Measurements from ENCODE around the gene HABP2. TPM values are rescaled to one million over a fixed set of nuclear protein-coding genes. Genes with fewer than 3 reads are reported as not detected.

HABP2 gene
- total RNA-seq, 1 donor from 2014 or later: not detected

- Mint-ChIP-seq H3K27ac (ENCODE audit: unreplicated experiment) (no peak overlapping the region), H3K4me3 (ENCODE audit: unreplicated experiment) (no peak overlapping the region), H3K4me1 (ENCODE audit: low read depth, unreplicated experiment) (peaks cover 2% of the 10 kb centered on the region), H3K9me3 (ENCODE audit: unreplicated experiment) (no peaks in the 10 kb centered on the region), H3K27me3 (ENCODE audit: unreplicated experiment) (no peaks in the 10 kb centered on the region), H3K36me3 (ENCODE audit: unreplicated experiment) (no peaks in the 10 kb centered on the region)
- no peak for TF ChIP-seq CTCF (IDR thresholded peaks at IDR 0.05; ENCODE audit: partially characterized antibody, unreplicated experiment)
- no peak for DNase-seq
Observed at GRCh38 chr10:113620511-113620910, 67.7 kb downstream of the HABP2 start.

GRCh38 chr10:113620936-113621335, 68.1 kb downstream of the HABP2 start:
- no peak for TF ChIP-seq CTCF (IDR thresholded peaks at IDR 0.05; ENCODE audit: partially characterized antibody, unreplicated experiment)
- DNase-seq: no peak
- H3K27me3 Mint-ChIP-seq (ENCODE audit: unreplicated experiment): no peaks in the 10 kb centered on the region
- H3K27ac Mint-ChIP-seq (ENCODE audit: unreplicated experiment): no peak overlapping the region
- H3K4me1 Mint-ChIP-seq (ENCODE audit: low read depth, unreplicated experiment): peaks cover 2% of the 10 kb centered on the region
- H3K4me3 Mint-ChIP-seq (ENCODE audit: unreplicated experiment): no peak overlapping the region
- no peaks in the 10 kb centered on the region for H3K9me3 Mint-ChIP-seq (ENCODE audit: unreplicated experiment)
- no peaks in the 10 kb centered on the region for H3K36me3 Mint-ChIP-seq (ENCODE audit: unreplicated experiment)

DNA sequence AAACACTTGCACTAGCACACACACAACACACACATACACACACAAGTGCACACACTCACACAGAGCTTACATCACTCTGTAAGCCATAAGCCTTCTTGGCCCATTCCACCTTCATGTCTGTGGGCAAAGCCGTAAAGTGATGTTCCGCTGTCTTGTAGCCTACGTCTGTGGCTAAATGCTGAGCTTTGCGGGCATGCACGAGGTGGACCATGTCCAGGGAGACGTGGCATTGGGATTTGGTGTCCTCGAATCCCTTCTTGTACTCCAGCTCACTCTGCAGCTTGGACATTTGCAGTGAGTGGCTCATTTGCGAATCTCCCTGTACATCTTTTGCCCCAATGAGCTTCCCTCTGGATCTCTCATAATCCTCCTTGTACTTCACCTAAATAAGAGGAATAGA, 68.9 kb downstream of the HABP2 start:
- Mint-ChIP-seq H3K27ac (ENCODE audit: unreplicated experiment) (no peak overlapping the region), H3K9me3 (ENCODE audit: unreplicated experiment) (no peaks in the 10 kb centered on the region), H3K4me1 (ENCODE audit: low read depth, unreplicated experiment) (peaks cover 2% of the 10 kb centered on the region), H3K36me3 (ENCODE audit: unreplicated experiment) (no peaks in the 10 kb centered on the region), H3K27me3 (ENCODE audit: unreplicated experiment) (no peaks in the 10 kb centered on the region), H3K4me3 (ENCODE audit: unreplicated experiment) (no peak overlapping the region)
- no peak for TF ChIP-seq CTCF (IDR thresholded peaks at IDR 0.05; ENCODE audit: partially characterized antibody, unreplicated experiment)
- DNase-seq: no peak

GRCh38 chr10:113622831-113623230, 70.0 kb downstream of the HABP2 start:
- peaks cover 2% of the 10 kb centered on the region for H3K4me1 Mint-ChIP-seq (ENCODE audit: low read depth, unreplicated experiment)
- H3K27me3 Mint-ChIP-seq (ENCODE audit: unreplicated experiment): no peaks in the 10 kb centered on the region
- no peak for TF ChIP-seq CTCF (IDR thresholded peaks at IDR 0.05; ENCODE audit: partially characterized antibody, unreplicated experiment)
- H3K9me3 Mint-ChIP-seq (ENCODE audit: unreplicated experiment): no peaks in the 10 kb centered on the region
- no peak overlapping the region for H3K27ac Mint-ChIP-seq (ENCODE audit: unreplicated experiment)
- no peak overlapping the region for H3K4me3 Mint-ChIP-seq (ENCODE audit: unreplicated experiment)
- no peaks in the 10 kb centered on the region for H3K36me3 Mint-ChIP-seq (ENCODE audit: unreplicated experiment)
- no peak for DNase-seq

GRCh38 chr10:113625461-113626186, 72.8 kb downstream of the HABP2 start:
- DNase-seq: no peak
- H3K9me3 Mint-ChIP-seq (ENCODE audit: unreplicated experiment): no peaks in the 10 kb centered on the region
- no peak for TF ChIP-seq CTCF (IDR thresholded peaks at IDR 0.05; ENCODE audit: partially characterized antibody, unreplicated experiment)
- no peaks in the 10 kb centered on the region for H3K36me3 Mint-ChIP-seq (ENCODE audit: unreplicated experiment)
- H3K27me3 Mint-ChIP-seq (ENCODE audit: unreplicated experiment): no peaks in the 10 kb centered on the region
- no peak overlapping the region for H3K4me3 Mint-ChIP-seq (ENCODE audit: unreplicated experiment)
- H3K27ac Mint-ChIP-seq (ENCODE audit: unreplicated experiment): no peak overlapping the region
- H3K4me1 Mint-ChIP-seq (ENCODE audit: low read depth, unreplicated experiment): peaks cover under 1% of the 10 kb centered on the region
